Head of caudate nucleus (tissue), 42 donors: ENCODE data around the gene PAX5.
A peak's percentile ranks its signal among the peaks of the same experiment; 100 is the strongest.

Experiments
- DNase-seq, 42 donors: peaks; one replicate each; pipeline versions ENCODE4 v3.0.0 to v3.0.0-alpha.2; 2020 to 2021; ENCODE audit warnings: mixed read lengths in 7 of 42
- intact Hi-C: fragments of 100-400 bp; cut with DNase I; formaldehyde crosslinking; loops from one replicate; pipeline ENCODE4 v1.15.0; 2022

Gene PAX5

DNA sequence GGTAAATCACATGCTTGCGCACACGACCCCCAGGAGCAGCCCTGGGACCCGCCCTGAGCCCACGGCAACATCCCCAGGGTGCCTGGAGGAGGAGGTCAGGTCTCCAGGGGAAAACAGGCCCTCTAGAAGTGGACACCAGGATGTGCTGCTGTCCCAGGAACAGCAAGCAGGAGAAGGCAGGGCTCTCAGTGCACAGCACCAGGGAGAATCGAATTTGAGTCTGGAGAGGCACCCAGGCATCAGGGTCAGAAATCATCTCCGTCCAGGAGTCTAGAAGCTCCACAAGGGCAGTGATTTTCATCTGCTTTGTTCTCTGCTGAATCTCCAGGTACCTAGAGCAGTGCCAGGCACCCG, 93.6 kb downstream of the PAX5 start:
- intact Hi-C loops = no loop called here
- peak in 2 of 42 donors; percentile 4 to 12 for DNase-seq

DNA sequence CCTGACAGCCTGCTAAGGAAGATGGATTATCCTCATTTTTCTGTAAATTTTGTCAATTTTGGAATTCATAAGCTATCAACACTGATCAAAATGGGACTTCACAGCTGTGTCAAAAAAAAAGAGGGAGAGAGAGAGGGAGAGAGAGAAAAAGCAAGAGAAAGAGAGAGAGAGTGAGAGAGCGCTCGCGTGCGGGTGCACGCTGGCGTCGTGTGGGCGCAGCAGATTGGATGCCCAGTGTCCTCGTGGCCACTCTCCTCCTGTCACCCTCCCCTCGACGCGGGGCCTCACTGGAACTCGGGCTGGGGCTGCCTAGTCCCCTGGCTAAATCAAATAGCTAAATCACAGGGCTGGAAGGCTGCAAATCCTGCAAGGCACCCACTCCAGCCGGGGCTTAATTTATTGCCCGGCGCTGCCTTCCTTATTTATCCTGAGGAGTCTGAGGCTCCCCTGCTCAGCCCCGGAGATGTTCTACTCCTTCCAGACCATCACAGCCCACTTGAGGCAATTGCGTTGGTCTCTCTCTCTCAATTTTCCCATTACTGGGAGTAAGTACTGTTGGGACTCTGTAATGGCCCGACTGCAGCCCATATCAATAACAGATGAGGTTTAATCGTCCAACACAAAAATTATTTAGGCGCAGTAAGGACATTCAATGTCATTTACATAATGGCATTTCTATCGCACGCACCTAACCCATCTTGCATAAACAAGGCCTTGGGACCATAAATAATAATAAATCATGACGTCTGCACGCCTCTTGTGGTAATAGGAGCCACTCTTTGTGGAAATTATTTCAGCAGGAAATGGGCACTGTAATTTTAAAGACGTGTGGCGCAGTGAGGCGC, 94.2 kb downstream of the PAX5 start:
- DNase-seq = peak in 3 of 42 donors; percentile 1 to 20 (median 16)
- intact Hi-C loops = no loop called here

DNA sequence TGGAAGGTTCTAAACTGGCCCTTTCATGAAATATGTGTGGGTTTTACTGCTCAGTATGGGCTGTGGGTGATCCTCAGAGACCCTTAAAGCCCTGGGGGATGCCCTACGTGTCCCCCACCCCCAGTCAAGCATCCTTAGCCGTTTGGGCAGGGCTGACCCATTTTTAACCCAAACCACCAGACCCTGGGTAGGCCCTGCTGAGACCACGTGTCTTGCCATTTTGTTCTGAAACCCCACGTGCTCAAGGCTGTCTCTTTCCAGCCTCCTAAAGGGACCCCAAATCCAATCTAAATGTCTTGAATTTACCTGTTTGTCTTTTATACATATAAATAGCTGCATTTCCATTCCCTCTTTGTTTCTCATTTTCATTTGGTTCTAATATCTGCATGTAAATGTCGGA, 94.9 kb downstream of the PAX5 start:
- DNase-seq = peak in 3 of 42 donors; percentile 1 to 4 (median 3)
- intact Hi-C loops = no loop called here

DNA sequence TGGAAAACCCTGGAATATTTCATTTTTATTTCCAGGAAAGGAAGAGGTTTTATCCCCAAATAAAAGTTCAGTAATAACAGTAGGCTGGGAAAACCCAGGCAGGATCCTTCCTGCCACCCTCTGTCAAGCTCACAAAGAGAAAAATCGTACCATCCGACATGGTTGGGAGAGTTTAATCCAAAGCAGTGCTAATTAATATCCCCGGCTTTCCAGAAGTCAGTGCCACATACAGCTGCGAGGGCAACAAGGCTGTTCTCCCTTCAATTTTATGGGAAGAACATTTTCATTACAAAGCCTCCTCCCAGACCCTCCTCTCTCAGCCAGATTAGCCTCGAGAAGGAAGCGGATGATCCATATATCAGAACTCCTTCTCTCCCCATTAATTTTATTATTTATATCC, 95.5 kb downstream of the PAX5 start:
- peak in 1 of 42 donors; percentile 16 for DNase-seq

DNA sequence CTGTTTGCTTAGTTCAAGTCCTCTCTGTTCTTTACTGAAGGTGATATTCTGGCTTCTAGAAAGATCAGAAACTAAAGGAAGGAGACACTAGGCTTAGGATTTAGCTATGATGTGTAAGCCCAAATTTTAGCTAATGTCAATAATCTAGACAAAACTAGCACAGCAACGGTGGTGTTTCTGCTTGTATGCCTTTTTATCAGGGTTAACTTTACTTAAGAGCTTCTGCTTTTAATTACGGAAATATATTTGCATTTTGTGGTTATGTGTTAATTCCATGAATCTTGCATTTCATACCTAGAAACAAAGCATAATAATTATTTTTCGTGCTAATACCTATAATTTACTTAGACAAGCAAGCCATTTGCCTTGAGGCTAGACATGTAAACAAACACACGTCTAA, 96.1 kb downstream of the PAX5 start:
- intact Hi-C loops = no loop called here
- DNase-seq = peak in 2 of 42 donors; percentile 3 to 25

More for the DNA sequence above, 95.5 kb downstream of the PAX5 start:
- intact Hi-C loops = no loop called here

DNA sequence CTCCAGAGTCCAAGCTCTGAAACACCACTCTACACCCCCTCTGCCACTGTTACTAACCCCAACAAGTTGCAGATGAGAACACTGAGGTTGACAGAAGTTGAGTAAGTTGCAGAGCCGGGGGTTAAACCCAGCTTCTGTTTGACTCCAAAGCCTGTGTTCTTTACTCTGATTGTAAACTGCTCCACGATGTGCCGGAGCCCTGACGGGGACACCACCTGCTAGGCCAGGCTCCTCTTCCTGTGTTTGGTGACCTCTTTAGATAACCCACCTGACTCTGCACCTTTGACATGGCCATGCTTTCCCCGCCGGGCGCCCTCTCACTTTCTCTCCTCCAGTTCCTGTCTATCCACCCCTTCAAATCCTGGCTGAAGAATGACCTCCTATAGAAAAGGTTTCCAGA, 96.7 kb downstream of the PAX5 start:
- intact Hi-C loops = no loop called here
- peak in 3 of 42 donors; percentile 9 to 18 (median 14) for DNase-seq

DNA sequence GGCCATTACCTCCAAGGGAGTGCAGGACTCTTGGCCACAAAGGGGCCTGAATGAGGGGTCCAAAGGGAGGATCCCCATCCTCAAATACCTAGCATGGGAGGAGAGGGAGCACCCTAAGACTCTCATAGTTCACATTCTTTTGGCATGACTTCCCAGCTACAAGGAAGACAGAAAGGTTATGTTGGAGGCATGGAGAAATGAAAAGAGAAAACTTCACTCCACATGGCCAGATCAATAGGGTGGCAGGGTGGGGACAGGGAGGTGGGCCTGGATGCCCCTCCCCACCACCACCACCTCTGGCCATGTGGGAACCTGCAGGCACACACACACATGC, 97.6 kb downstream of the PAX5 start:
- peak in 1 of 42 donors; percentile 10 for DNase-seq
- intact Hi-C loops = no loop called here

DNA sequence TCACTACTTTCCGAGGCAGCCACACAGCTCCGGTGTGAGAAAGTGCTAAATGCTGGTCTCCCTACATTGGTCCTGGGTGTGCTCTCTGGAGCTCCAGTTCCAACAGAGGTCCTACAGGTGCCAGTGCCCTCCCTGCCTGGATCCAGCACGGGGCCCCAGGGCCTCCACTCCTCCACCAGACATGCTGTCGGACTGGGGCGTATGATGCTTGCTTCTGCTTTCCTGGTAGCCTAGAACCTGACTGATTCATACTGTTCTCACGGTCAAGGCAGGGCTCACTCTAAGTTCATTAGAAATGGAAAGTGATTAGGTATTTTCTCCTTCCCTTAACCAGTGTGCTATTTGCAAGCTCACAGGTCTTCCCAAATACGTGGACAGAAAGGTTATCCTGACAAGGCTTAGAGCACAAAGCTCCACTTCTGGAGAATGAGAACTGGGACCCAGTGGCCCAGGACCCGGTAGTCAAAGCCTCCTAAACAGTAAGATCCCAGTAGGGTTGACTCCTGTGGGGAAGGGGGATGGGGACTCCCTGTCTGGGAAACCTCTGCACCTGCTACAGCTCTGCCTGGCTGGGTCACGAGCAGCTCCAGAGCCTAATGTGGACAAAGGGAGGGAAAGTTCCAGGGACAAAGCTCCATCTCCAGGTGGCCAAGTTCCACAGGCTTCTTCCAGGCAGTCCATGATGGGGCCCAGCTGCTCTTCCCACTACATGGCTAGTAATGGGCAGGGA, 98.1 kb downstream of the PAX5 start:
- intact Hi-C loops = no loop called here
- peak in 3 of 42 donors; percentile 13 to 24 (median 19) for DNase-seq

DNA sequence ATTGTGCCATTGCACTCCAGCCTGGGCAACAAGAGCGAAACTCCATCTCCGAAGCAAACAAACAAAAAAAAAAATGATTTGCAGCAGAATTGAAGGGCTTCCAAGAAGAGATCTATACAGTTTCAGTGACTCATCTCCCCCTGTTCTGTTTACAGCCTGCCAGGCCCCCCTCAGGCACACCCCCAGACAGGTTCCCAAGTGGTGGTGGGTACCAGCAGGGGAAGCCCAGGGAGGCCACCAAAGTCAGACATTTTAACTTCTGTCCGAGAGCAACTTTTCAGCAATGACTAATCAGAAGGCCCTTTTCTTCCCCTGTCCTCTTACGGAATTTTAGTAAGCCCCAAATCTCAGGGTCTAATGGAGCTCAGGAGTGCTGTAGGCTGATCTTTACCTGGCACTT, 98.7 kb downstream of the PAX5 start:
- intact Hi-C loops = no loop called here

DNA sequence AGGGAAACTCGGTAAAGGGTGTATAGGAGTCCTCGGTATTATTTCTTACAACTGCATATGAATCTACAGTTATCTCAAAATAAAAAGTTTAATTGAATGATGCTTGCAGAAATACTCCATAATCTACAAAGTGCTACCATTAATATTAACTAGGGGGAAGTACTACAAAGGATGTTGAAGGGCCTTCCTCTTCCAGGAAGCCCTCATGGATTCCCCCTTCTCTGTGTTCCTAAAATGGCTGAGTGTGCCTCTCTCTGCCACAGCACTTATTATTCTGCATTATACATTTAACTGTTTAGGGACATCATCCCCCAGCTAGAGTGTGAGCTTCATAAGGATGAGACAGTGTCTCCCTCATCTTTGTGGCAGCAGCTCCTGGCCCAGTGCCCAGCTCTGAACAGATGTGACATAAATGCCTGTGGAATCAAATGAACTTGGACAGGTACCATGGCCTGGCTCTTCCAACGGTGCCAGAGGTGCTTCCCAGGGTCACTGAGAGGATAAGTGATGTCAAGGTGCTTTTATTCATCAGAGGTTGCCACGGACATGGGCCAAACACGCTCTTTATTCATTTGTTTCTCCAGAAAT, 99.5 kb downstream of the PAX5 start:
- peak in 3 of 42 donors; percentile 2 to 35 (median 18) for DNase-seq

More for the DNA sequence above, 98.7 kb downstream of the PAX5 start:
- DNase-seq = no peak

DNA sequence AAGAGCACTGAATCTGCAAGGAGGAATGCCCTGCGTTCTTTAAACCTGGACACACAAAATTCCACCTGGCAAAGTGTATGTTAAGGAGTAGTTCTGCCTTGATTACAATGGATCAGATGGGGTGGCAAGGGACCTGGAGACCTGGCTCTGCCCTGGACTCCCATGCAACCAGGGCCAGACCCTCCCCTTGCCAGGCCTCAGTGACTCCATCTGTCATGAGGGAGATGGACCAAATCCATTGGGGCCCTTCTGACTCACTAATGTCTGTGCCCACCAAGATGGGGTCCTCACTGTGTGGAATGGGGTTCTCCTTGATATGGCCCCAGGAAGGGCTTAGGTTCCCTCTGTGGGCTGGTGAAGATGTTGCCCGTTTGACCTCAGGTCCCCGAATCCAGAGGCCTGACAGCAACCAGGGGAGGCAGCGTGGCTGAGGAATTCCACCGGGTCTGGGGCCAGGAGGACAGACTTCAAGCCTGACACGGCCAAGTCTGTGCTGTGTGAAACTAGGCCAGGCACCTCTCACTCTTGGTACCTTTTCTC, 100.3 kb downstream of the PAX5 start:
- peak in 3 of 42 donors; percentile 1 to 34 (median 16) for DNase-seq
- intact Hi-C loops = no loop called here

More for the DNA sequence above, 99.5 kb downstream of the PAX5 start:
- intact Hi-C loops = no loop called here

DNA sequence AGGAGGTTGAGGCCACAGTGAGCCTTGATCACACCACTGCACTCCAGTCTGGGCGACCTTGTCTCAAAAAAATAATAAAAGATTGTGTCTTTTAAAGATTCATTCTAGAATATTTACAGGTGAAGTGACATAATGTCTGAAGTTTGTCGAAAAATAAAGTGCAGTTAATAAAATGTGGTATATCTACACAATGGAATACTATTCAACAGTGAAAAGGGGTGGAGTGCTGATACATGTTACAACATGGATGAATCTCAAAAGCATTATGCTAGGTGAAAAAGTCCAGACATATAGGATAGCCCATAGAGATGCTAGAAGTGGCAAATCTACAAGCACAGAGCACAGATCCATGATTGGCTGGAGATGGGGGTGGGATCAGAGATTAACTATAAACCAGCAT, 101.9 kb downstream of the PAX5 start:
- no peak for DNase-seq
- intact Hi-C loops = no loop called here

DNA sequence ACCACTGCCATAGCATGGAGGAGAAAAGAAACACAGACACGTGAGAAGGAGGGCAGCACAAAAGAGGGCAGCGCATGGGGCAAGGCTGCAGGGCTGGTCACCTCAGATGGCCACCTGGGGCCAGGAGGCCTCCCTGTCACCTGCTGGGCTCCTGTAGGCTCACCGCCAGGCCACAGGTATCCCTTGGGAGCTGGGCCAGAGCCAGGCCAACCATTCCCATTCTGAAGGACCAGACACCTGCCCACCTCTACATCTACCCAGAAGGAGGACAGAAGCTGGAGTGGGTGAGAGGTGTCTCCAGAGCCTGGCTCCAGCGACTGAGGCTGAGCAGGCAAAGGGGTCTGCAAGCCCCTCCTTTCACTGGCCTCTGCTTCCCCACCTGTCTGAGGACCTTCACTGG, 103.1 kb downstream of the PAX5 start:
- intact Hi-C loops = no loop called here
- DNase-seq = peak in 3 of 42 donors; percentile 8 to 25 (median 22)

DNA sequence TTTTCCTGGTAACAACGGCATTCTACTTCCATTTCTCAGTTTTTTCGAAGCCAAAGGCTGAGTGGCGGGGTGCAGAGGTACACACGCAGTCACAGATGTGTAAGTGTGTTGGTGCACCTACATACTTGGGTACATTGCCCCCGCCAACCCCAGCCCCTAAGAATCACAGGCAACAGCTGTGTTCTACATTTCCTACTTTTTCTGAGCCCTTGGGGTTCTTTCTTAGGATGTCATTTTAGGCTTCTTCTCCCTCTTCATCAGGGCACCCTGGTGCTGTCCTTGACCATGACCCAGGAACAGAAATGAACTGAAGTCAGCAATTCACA, 104.8 kb downstream of the PAX5 start:
- DNase-seq = no peak
- intact Hi-C loops = no loop called here

DNA sequence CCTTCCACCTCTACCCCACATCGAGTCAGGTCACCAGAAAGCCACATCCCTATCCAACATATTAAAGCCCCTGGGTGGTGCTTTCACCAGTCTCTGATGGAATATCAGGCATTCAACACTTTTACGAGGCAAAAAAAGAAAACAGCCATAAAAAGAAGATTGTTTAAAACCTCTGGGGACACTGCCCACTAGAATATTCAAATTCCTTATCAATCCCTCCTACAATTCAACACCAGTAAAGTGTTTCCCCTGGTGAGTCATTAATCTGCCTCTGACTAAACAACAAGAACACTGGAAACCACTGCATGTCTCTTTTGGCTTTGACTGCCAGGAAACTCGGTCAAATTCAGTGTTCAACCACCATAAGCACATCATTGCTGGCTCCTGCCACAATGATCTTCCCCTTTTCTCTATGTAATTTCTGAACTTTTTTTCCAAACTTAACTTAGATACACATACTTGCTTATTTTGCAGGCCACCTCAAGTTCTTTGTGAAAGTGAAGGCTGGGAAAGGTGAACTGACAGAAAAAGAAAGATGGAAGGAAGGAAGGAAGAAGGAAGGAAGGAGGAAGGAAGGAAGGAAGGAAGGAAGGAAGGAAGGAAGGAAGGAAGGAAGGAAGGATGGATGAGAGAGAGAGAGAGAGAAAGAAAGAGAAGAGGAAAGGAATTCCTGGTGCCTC, 105.3 kb downstream of the PAX5 start:
- DNase-seq = no peak
- intact Hi-C loops = no loop called here

DNA sequence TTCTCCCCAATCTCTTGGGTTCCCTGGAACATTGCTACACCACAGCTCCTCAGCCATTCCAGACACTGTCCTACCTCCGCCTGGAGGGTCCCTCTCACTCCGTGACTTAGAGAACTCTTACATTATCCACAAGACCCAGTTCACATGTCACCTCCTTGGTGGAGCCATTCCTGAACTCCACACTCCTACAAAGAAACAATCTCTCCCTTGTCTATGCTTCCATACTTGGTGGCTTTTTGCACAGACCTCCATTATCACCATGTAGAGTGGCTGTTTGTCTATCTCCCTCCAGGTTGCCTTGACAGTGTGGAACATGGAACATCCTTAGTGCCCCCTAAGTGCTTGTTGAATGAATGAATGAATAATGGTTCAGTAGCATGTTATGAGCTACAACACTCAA, 105.9 kb downstream of the PAX5 start:
- intact Hi-C loops = no loop called here
- no peak for DNase-seq

DNA sequence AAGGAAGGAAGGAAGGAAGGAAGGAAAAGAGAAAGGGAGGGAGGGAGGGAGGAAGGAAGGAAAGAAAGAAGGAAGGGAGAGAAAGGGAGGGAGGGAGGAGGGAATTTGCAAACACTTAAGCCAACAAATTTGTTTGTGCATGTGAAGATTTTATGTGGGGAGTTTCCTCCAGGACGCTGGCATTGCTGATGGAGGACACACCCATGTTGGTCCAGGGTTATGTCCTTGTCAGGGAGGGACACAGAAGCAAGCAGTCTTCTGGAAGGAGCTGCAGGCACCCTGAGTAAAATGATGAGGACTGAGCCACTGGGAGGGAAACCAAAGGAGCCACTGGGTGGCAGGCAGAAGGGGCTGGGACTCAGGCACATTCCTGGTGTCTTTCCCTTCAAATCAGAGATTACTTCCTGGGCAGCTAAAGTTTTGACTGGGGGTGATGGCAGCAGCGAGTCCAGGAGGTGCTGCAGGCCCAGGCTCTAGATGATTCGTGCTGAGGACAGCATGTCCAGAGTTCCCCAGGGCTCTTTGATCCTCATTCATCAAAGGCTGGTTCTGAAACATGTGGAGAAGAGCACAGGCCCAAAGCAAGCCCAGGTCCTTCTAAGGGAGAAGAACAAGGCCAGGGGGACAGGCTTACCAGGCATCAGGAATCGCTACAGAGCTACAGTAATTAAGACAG, 109.2 kb downstream of the PAX5 start:
- peak in 1 of 42 donors; percentile 7 for DNase-seq
- intact Hi-C loops = no loop called here

DNA sequence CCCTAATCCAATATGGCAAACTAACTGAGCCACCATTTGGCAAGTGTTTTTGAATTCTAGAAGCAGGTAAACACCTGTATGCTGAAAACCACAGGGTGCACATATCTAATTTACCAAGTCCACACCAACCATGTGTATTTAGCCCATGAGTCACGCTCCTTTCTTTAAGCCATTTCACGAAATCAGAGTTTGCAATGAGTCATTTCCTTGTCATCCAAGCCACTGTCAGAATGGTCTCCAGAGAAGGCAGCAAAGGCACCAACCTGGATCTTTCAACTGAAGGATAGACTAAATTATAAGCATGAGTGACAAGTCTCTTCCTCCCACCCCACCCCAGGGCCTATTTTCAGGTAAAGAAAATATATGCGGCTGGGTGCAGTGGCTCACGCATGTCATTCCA, 110.0 kb downstream of the PAX5 start:
- peak in 24 of 42 donors; percentile 7 to 83 (median 38) for DNase-seq

More for the DNA sequence above, 110.0 kb downstream of the PAX5 start:
- intact Hi-C loops = no loop called here
